Fibroblast of villous mesenchyme (primary cell): ENCODE measurements around the gene EMX2. TPM values are rescaled to one million over a fixed set of nuclear protein-coding genes. Genes with fewer than 3 reads are reported as not detected.
A peak's percentile ranks its signal among the peaks of the same experiment; 100 is the strongest.

Experiments used
- DNase-seq: peaks from one replicate; pipeline ENCODE4 v3.0.0-alpha.2; 2010; ENCODE audit warnings: low read depth
- H3K4me3 ChIP-seq: 2 replicates; pipeline ENCODE4 v1.5.1; 2011; ENCODE audit warnings: low read depth, mild to moderate bottlenecking, low read length
- total RNA-seq: library from RNA; depleted of rRNA; stranded (reverse); fragments of >200 nt; gene quantifications from 2 replicates; pipeline ENCODE4 v1.2.3, GENCODE V29; 2012
- TF ChIP-seq, protein P1 (sequence below): IDR thresholded peaks from 2 replicates; pipeline ENCODE4 v1.5.1; 2012; ENCODE audit warnings: low read depth, mild to moderate bottlenecking, low read length; ENCODE audit not compliant: insufficient read depth

EMX2 gene
- total RNA-seq, 1 donor, result 10.8 TPM

DNA sequence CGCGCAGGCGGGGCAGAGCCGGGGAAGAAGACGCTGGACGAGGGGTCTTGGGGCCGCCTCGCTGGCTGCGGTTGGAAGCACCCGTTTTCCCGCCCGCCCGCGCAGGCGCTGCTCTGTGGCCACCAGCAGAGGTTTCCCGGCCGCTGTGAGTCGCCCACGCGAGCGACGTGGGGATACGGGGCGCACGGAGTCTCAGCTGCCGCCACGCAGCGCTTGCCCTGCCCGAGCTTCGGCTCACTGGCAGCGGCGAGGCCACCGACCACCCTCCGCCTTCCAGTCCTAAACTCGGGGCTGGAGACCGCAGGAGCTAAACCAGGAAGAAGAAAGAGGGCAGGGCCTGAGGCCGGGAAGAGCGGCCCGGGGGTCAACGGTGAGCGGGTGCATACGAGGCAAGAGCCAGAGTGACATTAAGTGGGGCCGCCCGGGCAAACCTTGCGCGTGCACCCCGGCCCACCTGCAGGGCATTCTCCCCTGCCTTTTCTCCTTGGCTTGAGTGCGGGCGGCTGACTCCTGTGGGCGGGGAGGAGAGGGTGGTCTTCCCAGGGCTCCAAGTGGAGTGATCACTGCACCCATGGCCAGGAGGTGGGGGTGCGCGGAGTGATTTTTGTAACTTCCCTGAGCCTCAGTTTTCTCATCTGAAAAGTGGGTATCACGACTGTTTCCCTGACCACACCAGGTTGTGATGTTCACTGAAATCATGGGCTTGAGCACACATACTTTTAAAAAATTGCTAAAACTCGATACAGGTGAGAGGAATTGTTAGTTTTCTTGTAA lies 7.1 kb upstream of the EMX2 start:
- DNase-seq, result peak; percentile 18
- TF ChIP-seq, protein P1, sequence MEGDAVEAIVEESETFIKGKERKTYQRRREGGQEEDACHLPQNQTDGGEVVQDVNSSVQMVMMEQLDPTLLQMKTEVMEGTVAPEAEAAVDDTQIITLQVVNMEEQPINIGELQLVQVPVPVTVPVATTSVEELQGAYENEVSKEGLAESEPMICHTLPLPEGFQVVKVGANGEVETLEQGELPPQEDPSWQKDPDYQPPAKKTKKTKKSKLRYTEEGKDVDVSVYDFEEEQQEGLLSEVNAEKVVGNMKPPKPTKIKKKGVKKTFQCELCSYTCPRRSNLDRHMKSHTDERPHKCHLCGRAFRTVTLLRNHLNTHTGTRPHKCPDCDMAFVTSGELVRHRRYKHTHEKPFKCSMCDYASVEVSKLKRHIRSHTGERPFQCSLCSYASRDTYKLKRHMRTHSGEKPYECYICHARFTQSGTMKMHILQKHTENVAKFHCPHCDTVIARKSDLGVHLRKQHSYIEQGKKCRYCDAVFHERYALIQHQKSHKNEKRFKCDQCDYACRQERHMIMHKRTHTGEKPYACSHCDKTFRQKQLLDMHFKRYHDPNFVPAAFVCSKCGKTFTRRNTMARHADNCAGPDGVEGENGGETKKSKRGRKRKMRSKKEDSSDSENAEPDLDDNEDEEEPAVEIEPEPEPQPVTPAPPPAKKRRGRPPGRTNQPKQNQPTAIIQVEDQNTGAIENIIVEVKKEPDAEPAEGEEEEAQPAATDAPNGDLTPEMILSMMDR, result no peak
- peak overlapping the region; percentile 40 for H3K4me3 ChIP-seq

DNA sequence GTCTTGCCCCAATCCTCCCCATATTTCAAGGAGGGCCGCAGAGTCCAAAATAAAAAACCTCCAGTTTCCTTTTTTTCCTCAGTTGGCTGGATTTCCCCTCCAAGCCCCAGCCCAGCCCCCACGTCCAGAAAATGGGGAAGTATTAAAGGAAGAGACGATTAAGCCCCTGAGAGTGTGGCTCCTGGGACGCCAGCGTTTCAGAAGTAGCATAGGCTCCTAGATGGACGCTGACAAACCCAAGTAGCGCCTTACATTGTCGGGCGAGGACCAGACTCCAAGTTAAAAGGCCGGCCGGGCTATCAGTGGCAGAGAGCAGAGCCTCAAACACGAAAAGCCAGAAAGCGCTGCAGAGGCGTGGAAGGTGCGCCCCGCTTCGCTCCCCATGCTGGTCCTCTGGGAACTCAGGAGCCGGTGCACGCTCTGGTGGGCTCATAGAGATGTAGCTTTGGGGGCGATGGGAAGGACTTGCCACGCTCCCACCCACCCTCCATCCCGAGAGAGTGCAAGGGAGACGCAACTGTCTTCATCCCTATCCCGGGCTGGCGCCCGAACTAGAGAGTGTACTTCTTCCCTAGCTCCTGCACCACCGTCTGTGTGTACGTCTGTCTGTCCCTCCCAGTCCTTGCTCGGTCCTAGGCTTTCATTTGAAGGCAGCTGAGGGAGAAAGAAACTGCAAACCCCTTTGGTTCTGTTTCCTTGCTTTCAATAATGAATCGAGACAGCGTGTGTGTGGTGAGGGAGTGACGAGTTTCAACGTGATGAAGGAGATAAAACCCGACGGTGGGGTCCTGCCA lies 6.3 kb upstream of the EMX2 start:
- H3K4me3 ChIP-seq, result no peak overlapping the region
- TF ChIP-seq, protein P1, result no peak
- DNase-seq, result peak; percentile 47

GRCh38 chr10:117536866-117537435 lies 5.6 kb upstream of the EMX2 start:
- no peak overlapping the region for H3K4me3 ChIP-seq

GRCh38 chr10:117537436-117537903 lies 5.1 kb upstream of the EMX2 start:
- TF ChIP-seq, protein P1, result peak; percentile 55
- H3K4me3 ChIP-seq, result peak overlapping the region; percentile 33
- DNase-seq, result peak; percentile 42

More at GRCh38 chr10:117536866-117537435, 5.6 kb upstream of the EMX2 start:
- no peak for DNase-seq
- TF ChIP-seq, protein P1, result no peak

GRCh38 chr10:117537904-117538524 lies 4.5 kb upstream of the EMX2 start:
- peak overlapping the region; percentile 10 for H3K4me3 ChIP-seq
- TF ChIP-seq, protein P1, result no peak
- DNase-seq, result peak; percentile 39

DNA sequence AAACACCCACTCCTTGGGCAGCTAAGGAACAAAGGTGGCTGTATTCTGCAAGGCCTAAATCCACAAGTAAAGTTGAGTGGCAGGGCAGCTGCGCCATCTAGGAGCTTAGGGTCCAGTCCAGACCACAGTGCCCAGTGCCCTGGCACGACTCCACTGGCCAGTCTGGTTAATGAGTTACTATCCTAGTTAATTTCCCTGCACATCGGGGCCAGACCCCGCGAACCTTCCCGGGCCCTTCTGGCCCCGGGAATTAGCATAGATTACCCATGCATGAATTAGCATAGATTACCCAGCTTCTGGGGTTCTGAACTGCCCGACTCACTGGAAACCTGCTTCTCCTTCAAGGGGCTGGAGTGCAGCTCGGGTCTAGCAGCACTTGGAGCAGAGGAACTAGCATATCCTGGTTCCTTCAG lies 3.2 kb upstream of the EMX2 start:
- no peak for DNase-seq
- TF ChIP-seq, protein P1, result no peak
- H3K4me3 ChIP-seq, result no peak overlapping the region
